Thoracic aorta (tissue), 2 donors: ENCODE measurements around the gene SEZ6L. TPM values are rescaled to one million over a fixed set of nuclear protein-coding genes. Genes with fewer than 3 reads are reported as not detected.

Experiments
- ATAC-seq: fragments of 150-250 bp; one replicate; pipeline ENCODE4 v1.8.0; 2017; ENCODE audit warnings: low read depth; ENCODE audit not compliant: insufficient number of reproducible peaks, low FRiP score
- DNase-seq: peaks from one replicate; pipeline ENCODE4 v3.0.0-alpha.2; 2020; ENCODE audit warnings: low spot score
- H3K27ac ChIP-seq, 2 donors: fragments of 200-600 bp; sonication (generic); 1 replicate in 1 of 2; 2 replicates in 1 of 2; pipeline ENCODE4 v1.5.1; 2016; ENCODE audit warnings: mild to moderate bottlenecking in 2 of 2, moderate library complexity in 2 of 2
- H3K27me3 ChIP-seq: fragments of 200-600 bp; sonication (generic); replicated peaks from 2 replicates; pipeline ENCODE4 v1.6.0; 2016; ENCODE audit warnings: mild to moderate bottlenecking; ENCODE audit not compliant: insufficient read depth
- H3K36me3 ChIP-seq: fragments of 200-600 bp; sonication (generic); one replicate; pipeline ENCODE4 v1.5.1; 2016
- H3K4me1 ChIP-seq, 2 donors: fragments of 200-600 bp; sonication (generic); 1 replicate in 1 of 2; 2 replicates in 1 of 2; pipeline versions ENCODE4 v1.5.1 to v1.6.0; 2016; ENCODE audit warnings: low read depth in 2 of 2, mild to moderate bottlenecking in 1 of 2; ENCODE audit not compliant: control insufficient read depth in 1 of 2
- H3K4me3 ChIP-seq: fragments of 200-600 bp; sonication (generic); 2 replicates; pipeline ENCODE4 v1.5.1; 2016; ENCODE audit warnings: mild to moderate bottlenecking
- H3K9me3 ChIP-seq: fragments of 200-600 bp; sonication (generic); 2 replicates; pipeline ENCODE4 v1.5.1; 2016
- total RNA-seq, 2 donors: library from RNA; depleted of rRNA; stranded (reverse); fragments of >200 nt; gene quantifications; one replicate each; pipeline versions ENCODE4 v1.1.0 to v1.2.3, GENCODE V29; 2016
- TF ChIP-seq, protein P1 (sequence below): fragments of 200-600 bp; sonication (generic); IDR thresholded peaks from one replicate; pipeline ENCODE4 v1.5.1; 2019; ENCODE audit warnings: antibody characterized with exemption

SEZ6L gene
- total RNA-seq, 2 donors from 2014 or later: 0.21 TPM; not detected in 1

DNA sequence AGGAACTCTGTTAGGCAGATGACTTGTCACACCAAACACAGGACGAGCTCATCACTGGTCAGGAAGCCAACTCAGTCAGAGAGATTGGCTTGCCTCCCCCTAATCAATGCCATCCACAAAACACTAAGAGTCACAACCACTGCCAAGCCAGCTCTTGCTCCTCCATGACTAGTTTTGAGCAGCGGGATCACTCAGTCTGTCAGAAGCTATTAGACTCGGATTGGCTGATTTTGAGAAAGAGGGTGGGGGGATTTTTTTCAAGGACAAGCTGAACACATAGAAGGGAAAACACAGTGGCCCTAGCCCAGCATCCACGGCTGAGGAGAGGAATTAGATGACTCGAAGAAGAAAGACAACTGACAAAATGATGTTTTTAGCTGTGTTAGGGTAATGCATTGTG, 55.9 kb downstream of the SEZ6L start:
- H3K36me3 ChIP-seq: no peaks in the 10 kb centered on the region
- H3K4me3 ChIP-seq: no peak overlapping the region
- no peak overlapping the region for H3K27ac ChIP-seq
- TF ChIP-seq, protein P1, sequence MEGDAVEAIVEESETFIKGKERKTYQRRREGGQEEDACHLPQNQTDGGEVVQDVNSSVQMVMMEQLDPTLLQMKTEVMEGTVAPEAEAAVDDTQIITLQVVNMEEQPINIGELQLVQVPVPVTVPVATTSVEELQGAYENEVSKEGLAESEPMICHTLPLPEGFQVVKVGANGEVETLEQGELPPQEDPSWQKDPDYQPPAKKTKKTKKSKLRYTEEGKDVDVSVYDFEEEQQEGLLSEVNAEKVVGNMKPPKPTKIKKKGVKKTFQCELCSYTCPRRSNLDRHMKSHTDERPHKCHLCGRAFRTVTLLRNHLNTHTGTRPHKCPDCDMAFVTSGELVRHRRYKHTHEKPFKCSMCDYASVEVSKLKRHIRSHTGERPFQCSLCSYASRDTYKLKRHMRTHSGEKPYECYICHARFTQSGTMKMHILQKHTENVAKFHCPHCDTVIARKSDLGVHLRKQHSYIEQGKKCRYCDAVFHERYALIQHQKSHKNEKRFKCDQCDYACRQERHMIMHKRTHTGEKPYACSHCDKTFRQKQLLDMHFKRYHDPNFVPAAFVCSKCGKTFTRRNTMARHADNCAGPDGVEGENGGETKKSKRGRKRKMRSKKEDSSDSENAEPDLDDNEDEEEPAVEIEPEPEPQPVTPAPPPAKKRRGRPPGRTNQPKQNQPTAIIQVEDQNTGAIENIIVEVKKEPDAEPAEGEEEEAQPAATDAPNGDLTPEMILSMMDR: no peak
- DNase-seq: no peak
- H3K4me1 ChIP-seq: no peaks in the 10 kb centered on the region
- H3K9me3 ChIP-seq: no peaks in the 10 kb centered on the region
- ATAC-seq: no peak
- H3K27me3 ChIP-seq: no peaks in the 10 kb centered on the region

DNA sequence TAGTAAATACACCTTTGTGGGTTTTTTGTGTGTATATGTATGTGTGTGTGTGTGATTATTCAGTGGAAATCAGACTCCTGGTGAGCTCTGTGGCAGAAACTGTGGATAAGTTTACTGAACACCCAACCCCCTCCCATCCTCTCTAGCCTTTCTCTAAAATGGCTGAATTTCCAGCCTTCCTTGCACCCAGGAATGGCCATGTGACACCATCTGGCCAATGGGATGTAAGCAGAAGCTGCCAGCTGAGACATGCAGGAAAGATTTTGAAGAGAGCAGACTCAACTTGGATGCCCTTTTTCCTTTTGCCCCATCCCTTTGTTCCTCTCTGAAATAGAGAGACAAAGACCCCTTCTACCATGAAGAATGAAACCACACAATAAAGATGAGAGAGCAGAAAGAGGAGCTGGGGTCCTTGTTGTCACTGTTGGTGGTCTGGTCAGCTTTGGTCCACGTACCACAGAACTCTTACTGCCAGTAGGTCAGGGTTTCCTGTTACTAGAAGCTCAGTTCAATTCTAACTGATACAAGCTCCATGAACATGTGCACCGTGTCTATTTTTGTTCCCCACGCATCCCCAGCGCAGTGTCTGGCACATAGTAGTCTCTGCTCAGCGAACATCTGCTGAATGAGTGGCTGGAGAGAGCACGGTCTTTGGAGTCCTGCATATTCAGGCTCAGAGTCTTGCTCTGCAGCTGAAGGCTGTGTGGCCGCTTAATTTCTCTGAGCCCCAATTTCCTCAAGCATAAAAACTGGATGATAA, 57.5 kb downstream of the SEZ6L start:
- Histone ChIP-seq H3K4me3 (no peak overlapping the region), H3K27ac (no peak overlapping the region), H3K27me3 (no peaks in the 10 kb centered on the region), H3K9me3 (no peaks in the 10 kb centered on the region), H3K36me3 (no peaks in the 10 kb centered on the region), H3K4me1 (no peaks in the 10 kb centered on the region)
- ATAC-seq (no peak), DNase-seq (no peak)
- TF ChIP-seq, protein P1: no peak

DNA sequence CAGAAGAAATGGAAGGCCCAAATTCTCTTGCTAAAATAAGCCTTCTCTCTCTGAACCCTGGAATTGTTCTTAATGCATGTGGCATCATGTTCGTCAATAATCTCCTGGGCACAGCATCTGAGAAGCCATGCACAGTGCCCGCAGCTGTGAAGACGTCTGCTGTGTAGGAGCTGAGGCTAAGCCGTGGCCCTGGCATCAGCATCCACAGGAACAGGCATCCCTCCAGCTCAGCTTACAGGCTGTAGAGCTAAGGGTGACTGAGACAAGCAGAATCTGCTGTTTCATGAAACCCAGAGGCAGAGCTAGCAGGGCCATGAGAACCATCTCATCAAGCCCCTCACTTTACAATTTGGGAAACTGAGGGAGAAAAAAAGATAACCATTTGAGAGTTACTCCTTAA, 60.6 kb downstream of the SEZ6L start:
- Histone ChIP-seq H3K4me3 (no peak overlapping the region), H3K36me3 (no peaks in the 10 kb centered on the region), H3K27me3 (no peaks in the 10 kb centered on the region), H3K4me1 (no peaks in the 10 kb centered on the region), H3K27ac (no peak overlapping the region), H3K9me3 (no peaks in the 10 kb centered on the region)
- DNase-seq: no peak
- no peak for ATAC-seq
- TF ChIP-seq, protein P1: no peak

DNA sequence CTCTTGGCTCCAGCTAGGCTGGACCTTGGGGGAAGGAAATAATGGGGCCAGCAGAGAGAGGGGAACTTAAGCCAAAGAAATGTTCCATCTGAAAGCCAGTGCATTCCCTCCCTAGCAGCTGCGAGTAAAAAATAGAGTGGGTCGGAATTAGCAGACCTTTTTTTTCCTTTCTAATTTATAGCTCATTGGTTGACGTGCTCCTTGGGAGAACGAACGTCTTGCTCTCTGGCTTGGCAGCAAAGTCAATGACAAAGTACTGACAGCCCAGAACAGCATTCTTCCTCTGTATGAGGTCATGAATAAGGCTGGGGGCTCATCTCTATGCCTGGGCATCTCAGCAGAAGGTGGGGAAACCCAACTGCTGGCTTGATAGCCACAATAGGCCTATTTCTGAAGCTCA, 65.0 kb downstream of the SEZ6L start:
- Histone ChIP-seq H3K27me3 (no peaks in the 10 kb centered on the region), H3K4me1 (no peaks in the 10 kb centered on the region), H3K36me3 (no peaks in the 10 kb centered on the region), H3K9me3 (no peaks in the 10 kb centered on the region), H3K4me3 (no peak overlapping the region), H3K27ac (no peak overlapping the region)
- ATAC-seq (no peak), DNase-seq (no peak)
- TF ChIP-seq, protein P1: no peak

DNA sequence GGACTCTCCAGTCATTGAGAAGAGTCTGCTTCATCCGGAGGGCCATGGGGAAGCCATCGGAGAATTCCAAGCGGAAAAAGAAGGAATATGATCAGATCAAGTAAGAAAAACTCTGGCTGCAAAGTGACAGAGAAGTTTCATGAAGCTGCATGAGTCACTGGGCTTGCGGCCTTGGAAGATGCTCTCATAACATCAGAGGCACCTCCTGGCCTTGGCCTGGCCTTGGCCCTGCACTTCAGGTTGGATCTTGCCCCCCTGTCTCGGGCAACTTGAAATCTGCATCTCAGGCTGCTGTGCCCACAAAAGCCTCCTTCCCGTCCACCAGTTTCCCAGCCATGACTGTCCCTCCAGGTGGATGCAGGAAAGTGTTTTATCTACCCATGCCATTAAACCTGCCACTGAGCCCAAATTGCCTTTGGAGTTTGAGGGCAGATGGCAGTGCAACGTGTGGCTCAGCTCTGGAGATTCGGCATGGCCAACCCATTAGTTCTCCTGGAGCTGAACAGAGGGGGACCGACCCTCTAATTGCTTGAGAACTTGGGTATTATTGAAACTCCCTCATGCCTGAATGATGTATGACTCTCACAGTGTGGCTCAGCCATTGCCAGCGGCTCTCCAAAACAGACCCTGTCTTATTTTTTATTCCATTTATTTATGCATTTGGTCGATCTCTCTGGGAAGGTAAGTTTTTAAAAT, 66.7 kb downstream of the SEZ6L start:
- Histone ChIP-seq H3K27ac (no peak overlapping the region), H3K27me3 (no peaks in the 10 kb centered on the region), H3K9me3 (no peaks in the 10 kb centered on the region), H3K4me1 (no peaks in the 10 kb centered on the region), H3K36me3 (no peaks in the 10 kb centered on the region), H3K4me3 (no peak overlapping the region)
- TF ChIP-seq, protein P1: no peak
- ATAC-seq (no peak), DNase-seq (no peak)
